H54 (cell line): ENCODE results near the gene MOCOS.

Experiments used
- DNase-seq: peaks from one replicate; pipeline ENCODE4 v3.0.0; 2011; ENCODE audit warnings: low spot score, mixed read lengths; ENCODE audit not compliant: insufficient read length
- FAIRE-seq: peaks from 3 replicates; lab custom pipeline; 2011; peaks lifted over from hg19 to GRCh38; lab: Jason Lieb, UNC
- POLR2A ChIP-seq: IDR thresholded peaks from 2 replicates; pipeline ENCODE4 v1.6.1; 2011; ENCODE audit warnings: low read depth, mild to moderate bottlenecking, low read length

Gene MOCOS

GRCh38 chr18:36249392-36249791 lies 62.1 kb downstream of the MOCOS start:
- TF ChIP-seq POLR2A, result no peak
- DNase-seq (no peak), FAIRE-seq (no peak)

GRCh38 chr18:36250827-36251226 lies 63.5 kb downstream of the MOCOS start:
- FAIRE-seq (no peak), DNase-seq (no peak)
- TF ChIP-seq POLR2A, result no peak

DNA sequence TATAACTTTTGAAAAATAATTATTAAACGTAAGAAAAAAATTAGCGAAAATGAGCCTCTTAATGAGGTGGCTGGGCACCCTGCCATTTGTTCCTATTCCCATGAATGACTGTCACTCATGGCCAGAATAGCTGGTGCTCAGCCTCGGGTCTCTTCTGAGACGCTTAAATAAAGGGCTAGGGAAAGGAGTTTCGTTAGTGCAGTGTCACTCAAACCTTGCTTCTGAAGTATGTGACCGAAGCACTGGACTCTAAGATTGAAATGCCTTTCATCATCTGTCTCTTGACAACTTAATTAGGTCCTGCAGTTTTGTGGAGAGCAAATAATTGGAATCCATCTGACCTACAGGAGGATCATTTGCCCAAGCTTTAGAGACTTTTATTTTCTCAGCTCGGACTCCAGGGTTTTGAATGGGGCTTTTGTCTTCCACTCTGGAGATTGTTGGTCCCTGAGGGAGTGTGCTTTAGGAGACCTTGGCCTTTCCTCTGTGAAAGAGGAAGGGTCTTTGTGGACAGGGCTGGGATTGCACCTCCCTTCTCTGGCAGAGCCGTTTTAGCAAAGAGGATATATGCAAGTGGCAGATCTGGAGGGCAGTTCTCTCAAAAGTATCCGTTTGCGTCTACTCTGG lies 67.9 kb downstream of the MOCOS start:
- DNase-seq (no peak), FAIRE-seq (no peak)
- no peak for TF ChIP-seq POLR2A

DNA sequence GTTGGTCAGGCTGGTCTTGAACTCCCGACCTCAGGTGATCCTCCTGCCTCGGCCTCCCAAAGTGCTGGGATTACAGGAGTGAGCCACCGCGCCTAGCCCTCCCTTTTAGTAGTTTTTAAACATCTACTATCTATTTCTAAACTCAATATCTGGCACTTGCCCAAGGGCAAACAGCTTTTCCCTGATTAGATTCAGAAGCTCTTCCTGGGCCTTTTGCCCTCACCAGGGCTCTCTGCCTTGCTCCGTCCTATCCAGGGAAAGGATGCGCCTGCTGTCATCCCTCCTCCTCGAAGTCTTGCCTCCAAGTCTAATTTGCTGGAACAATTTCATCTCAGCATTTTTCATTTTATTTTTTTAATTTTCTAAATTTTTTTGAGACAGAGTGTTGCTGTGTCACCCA lies 68.8 kb downstream of the MOCOS start:
- no peak for FAIRE-seq
- DNase-seq, result no peak
- TF ChIP-seq POLR2A, result no peak

DNA sequence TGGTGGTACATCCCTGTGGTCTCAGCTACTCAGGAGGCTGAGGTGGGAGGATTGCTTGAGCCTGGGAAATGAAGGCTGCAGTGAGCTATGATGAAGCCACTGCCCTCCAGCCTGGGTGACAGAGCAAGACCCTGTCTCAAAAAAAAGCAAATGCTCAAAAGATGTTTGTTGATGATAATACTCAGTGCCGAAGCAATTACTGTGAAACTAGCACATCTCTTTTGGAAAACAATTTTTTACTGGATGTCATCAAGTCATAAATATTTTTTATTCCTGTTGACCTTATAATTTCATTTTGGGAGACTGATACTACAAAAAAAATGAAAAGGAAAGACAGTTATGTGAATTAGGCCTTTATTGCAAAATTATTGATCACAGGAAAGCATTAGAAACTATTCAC lies 75.7 kb downstream of the MOCOS start:
- FAIRE-seq, result no peak
- no peak for DNase-seq
- no peak for TF ChIP-seq POLR2A

DNA sequence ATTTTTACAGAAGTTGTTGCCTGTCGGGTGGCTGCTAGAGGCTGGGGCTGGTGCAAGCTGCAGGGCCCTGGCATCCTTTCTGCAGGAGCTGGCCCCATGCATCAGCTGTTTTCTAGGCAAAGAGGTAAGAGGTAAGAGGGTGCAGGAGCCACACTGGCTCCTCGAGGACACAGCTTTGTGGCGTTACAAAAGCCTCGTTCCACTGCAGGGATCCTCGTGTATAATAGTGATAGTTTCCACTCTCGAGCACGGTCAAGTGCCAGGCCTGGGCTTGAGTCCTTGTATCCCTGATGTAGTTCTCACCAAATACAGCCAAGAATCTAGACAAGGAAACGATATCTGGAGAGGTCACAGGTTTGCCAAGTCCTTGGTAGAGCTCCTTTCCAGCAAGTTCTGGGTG lies 77.0 kb downstream of the MOCOS start:
- FAIRE-seq, result no peak
- TF ChIP-seq POLR2A, result no peak
- no peak for DNase-seq

DNA sequence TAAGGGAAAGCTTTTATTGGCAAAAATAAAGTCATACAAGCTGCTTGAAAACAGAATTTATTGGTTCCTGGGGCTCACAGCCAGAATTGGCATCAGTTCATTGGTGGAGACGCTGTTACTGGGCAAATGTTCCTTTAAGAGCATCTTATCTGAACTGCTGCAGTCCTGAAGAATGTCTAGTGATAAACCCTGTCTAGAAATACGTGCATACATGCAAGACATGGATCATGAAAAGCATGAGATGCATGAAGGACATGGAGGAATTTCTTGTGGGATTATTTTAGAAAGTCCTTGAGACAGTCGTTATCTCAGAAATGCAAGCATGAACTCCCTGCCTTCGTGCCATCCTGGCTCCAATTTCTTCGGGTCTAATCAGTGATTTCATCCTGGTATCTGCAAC lies 77.7 kb downstream of the MOCOS start:
- FAIRE-seq (no peak), DNase-seq (no peak)
- TF ChIP-seq POLR2A, result no peak

DNA sequence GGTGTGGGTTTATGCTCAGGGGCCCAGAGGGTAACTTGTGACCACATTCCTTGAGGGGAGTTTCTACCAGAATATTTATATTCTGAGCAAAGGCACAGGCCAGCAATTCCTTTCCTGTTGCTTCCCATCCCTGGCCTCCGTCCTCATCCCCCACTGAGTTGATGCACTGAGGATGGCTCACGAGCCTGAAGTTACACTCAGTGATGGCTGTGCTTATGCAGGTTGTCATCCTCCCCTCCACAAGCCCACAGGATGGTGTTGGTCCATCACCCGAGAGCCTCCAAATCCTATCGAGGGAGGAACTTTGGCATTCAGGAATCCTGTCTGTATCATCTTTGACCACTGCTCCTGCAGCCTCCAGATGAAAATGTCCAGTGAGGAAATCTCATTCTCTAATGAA lies 81.9 kb downstream of the MOCOS start:
- no peak for FAIRE-seq
- no peak for DNase-seq
- no peak for TF ChIP-seq POLR2A

DNA sequence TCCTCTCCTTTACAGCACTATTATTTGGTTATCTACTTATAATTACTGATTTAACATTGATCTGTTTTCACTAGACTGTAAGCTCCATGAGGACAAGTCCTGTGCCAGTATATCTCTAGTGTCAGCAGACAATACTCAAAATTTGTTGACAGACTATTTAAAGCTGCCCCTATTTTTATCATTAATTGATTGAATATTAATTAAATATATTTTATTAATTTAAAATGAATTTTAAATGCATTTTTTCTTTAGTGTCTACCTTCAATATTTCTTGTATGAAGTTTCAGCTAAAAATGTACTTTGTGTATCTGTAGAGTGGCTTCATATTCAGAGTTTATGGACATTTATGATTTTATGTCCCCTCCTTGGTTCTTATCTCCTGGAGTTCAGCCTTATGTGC lies 83.9 kb downstream of the MOCOS start:
- DNase-seq, result no peak
- FAIRE-seq, result no peak
- no peak for TF ChIP-seq POLR2A

DNA sequence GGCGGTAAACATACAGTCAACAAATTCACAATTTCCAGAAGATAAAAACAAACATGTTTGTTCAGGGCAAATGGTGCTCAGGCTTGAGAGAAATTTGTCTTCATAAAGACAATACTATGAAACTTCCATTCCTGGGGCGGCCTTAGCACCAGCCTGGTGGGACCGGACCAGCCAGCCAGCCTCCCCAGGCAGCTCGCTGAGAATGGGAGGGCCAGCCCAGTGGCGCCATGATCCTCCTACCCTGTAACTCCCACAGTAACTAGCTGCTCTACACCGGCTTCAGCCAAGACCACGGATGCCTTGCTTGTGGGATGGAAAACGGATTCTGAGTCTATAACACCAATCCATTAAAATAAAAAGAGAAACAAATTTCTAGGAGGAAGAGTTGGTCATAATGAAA lies 86.0 kb downstream of the MOCOS start:
- DNase-seq (no peak), FAIRE-seq (no peak)
- TF ChIP-seq POLR2A, result no peak

DNA sequence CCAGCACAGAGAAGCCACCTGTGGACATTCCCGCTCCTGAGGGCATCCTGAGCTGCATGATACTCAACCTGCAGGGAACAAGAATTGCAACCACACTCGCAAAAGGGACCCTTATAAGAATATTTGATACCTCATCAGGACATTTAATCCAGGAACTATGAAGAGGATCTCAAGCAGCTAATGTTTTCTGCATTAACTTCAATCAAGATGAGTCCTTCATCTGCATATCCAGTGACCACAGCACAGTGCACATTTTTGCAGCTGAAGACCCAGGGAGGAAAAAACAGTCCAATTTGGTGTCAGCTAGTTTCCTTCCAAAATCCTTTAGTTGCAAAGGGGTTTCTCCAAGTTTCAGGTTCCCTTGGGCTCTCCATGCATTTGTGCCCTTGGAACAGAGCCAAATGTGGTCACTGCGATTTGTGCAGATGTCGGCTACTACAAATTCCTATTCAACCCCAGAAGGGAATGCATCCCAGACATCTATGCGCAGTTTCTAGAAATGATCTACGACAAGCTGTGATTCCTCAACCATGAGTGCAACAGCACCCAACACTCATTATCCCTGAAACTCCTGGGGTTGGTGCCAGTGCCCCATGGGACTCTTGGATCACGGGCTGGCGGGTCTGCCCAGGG lies 86.9 kb downstream of the MOCOS start:
- TF ChIP-seq POLR2A, result no peak
- no peak for DNase-seq
- no peak for FAIRE-seq

GRCh38 chr18:36275561-36275960 lies 88.3 kb downstream of the MOCOS start:
- DNase-seq (no peak), FAIRE-seq (no peak)
- no peak for TF ChIP-seq POLR2A

DNA sequence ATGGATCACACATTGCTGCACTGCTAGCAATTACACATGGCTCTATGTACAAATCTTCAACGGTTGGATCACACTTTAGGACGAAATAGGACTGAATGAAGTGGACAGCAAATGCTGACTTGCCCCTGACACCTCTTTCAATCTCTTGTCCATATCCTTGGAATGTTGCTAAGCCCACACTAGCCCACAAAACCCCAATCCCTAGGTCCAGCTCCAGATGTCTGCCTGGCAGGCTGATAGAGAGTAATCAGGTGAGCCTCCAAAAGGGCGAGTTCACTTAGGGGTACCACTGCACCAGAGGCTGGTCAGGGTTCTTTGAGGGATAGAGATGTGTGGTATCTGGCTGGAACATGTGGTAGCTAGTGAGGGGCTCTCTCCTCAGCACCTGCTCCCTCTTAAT lies 91.7 kb downstream of the MOCOS start:
- no peak for TF ChIP-seq POLR2A
- DNase-seq (no peak), FAIRE-seq (no peak)

DNA sequence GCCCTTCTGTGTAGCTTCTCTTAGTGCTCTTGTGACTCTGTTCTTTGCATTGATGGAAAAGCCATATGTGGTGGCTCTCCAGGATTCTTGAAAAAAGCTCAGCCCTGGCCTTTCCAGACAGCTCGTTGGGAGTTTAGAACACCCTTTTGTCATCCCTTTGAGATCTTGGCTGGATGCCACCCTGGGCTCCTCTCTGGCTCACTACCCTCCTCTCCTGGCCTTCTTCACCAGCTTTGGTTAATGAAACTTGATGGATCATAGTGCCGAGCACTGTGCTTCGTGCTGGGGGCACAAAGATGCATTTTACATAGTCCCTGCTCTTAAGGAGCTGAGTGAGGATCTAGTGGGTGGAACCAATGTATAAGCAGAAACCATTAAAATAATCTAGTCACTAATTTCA lies 94.6 kb downstream of the MOCOS start:
- no peak for FAIRE-seq
- TF ChIP-seq POLR2A, result no peak
- DNase-seq, result no peak

GRCh38 chr18:36283448-36283847 lies 96.2 kb downstream of the MOCOS start:
- FAIRE-seq (no peak), DNase-seq (no peak)
- TF ChIP-seq POLR2A, result no peak

DNA sequence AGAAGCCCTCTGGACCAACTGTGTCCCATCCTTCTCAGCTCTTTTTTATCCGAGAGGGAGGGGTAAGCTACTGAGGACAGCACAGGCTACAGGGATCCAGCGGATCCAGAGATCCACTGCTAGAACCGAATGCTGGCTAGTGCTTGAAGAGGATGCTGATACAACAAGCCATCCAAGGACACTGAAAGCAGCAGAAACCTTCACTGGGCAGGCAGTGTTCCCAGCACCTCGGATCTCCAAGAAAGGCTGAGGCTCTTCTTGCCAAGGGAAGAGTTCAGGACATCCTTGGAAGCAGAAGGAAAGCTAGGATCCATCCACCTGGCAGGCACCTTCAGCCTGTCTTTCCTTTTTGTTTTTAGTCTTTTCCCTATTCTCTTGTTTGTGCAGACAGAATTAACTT lies 97.0 kb downstream of the MOCOS start:
- no peak for DNase-seq
- no peak for TF ChIP-seq POLR2A
- FAIRE-seq, result no peak
